Measurements from ENCODE around the gene CHTOP.

DNA sequence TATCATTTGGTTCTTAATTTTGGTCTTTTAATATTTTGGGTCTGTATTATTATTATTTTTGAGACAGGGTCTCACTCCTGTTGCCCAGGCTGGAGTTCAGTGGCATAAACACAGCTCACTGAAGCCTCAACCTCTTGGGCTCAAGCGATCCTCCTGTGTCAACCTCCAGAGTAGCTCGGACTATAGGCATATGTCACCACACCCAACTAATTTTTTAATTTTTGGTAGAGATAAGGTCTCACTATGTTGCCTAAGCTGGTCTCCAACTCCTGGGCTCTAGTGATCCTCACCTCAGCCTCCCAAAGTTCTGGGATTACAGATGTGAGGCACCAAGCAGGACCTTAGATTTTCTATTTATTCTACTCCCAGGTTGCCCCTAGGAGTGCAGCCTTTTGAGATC, 39.6 kb downstream of the CHTOP start:
- TF ChIP-seq CTCF (IDR thresholded peaks at IDR 0.05) (no peak), POLR2A (IDR thresholded peaks at IDR 0.05) (no peak)
